CD8-positive, alpha-beta T cell (primary cell): ENCODE data around the gene NMU. TPM values are rescaled to one million over a fixed set of nuclear protein-coding genes. Genes with fewer than 3 reads are reported as not detected.

Experiments
- total RNA-seq, 46 experiments: library from RNA in 2 of 46; stranded (reverse) in 2 of 46; gene quantifications; one replicate each; pipeline ENCODE4 v1.2.3 and lab custom pipeline; 2021 to 2026

The NMU gene
- total RNA-seq, 2 experiments from 2014 or later: not detected

Other genes with a start within 250 kb of the NMU start
- gene TMEM165, start 240.3 kb downstream of the NMU start, total RNA-seq: 10 to 100 TPM; 31.0 to 31.5 TPM
- 1 to 10 TPM; 3.7 to 4.3 TPM for gene CLOCK, start 89.4 kb downstream of the NMU start, total RNA-seq
- gene PDCL2, start 44.1 kb downstream of the NMU start, total RNA-seq: not detected
- gene EXOC1L, start 183.5 kb upstream of the NMU start, total RNA-seq: not detected
- 10 to 100 TPM; 12.1 to 14.5 TPM for gene EXOC1, start 217.3 kb upstream of the NMU start, total RNA-seq